Omental fat pad (tissue), 4 donors: Measurements from ENCODE around the gene CLDN16. TPM values are rescaled to one million over a fixed set of nuclear protein-coding genes. Genes with fewer than 3 reads are reported as not detected.
A peak's percentile ranks its signal among the peaks of the same experiment; 100 is the strongest.

Experiments used
- ATAC-seq: fragments of 150-250 bp; one replicate; pipeline ENCODE4 v1.9.1; 2016; ENCODE audit warnings: mild to moderate bottlenecking, moderate library complexity; ENCODE audit not compliant: low FRiP score
- DNase-seq: peaks from one replicate; pipeline ENCODE4 v3.0.0-alpha.2; 2019; ENCODE audit warnings: low spot score
- CTCF ChIP-seq, 3 donors: fragments of 450-650 bp; IDR thresholded peaks; one replicate each; pipeline ENCODE4 v1.5.1; 2016 to 2017; ENCODE audit warnings: antibody characterized with exemption in 3 of 3, mild to moderate bottlenecking in 3 of 3, moderate library complexity in 2 of 3
- total RNA-seq, 4 donors: library from RNA; depleted of rRNA; stranded (reverse); fragments of >200 nt; gene quantifications; one replicate each; pipeline ENCODE4 v1.1.0, GENCODE V29; 2016

Gene CLDN16
- total RNA-seq, 4 donors from 2014 or later: 0.37 TPM; not detected in 3

- no peak for TF ChIP-seq CTCF (IDR thresholded peaks at IDR 0.05)
- DNase-seq: no peak
- ATAC-seq: no peak
These were observed 42.9 kb downstream of the CLDN16 start for GRCh38 chr3:190430906-190431305.

GRCh38 chr3:190432216-190432615, 44.3 kb downstream of the CLDN16 start:
- TF ChIP-seq CTCF (IDR thresholded peaks at IDR 0.05): no peak
- DNase-seq: no peak
- peak; percentile 63 for ATAC-seq

- ATAC-seq (no peak), DNase-seq (no peak)
- TF ChIP-seq CTCF (IDR thresholded peaks at IDR 0.05): no peak
These were observed 45.7 kb downstream of the CLDN16 start for GRCh38 chr3:190433626-190434025.

- ATAC-seq: no peak
- TF ChIP-seq CTCF (IDR thresholded peaks at IDR 0.05): no peak
These were observed 47.7 kb downstream of the CLDN16 start for GRCh38 chr3:190435618-190436017.

GRCh38 chr3:190436331-190436730, 48.4 kb downstream of the CLDN16 start:
- no peak for ATAC-seq

More at GRCh38 chr3:190435618-190436017, 47.7 kb downstream of the CLDN16 start:
- DNase-seq: no peak

GRCh38 chr3:190442240-190442639, 54.3 kb downstream of the CLDN16 start:
- ATAC-seq: no peak
- DNase-seq: no peak
- TF ChIP-seq CTCF (IDR thresholded peaks at IDR 0.05): no peak

More at GRCh38 chr3:190436331-190436730, 48.4 kb downstream of the CLDN16 start:
- no peak for TF ChIP-seq CTCF (IDR thresholded peaks at IDR 0.05)
- no peak for DNase-seq

GRCh38 chr3:190443257-190443656, 55.3 kb downstream of the CLDN16 start:
- no peak for TF ChIP-seq CTCF (IDR thresholded peaks at IDR 0.05)
- DNase-seq: no peak
- ATAC-seq: no peak
